Suppressor macrophage (primary cell): ENCODE results near the gene POLA1.
"Not testable (repeated sequence)": the region's sequence is repeated elsewhere in the genome, so short reads cannot be mapped to it uniquely, and the experiment has no call there.

Source experiments
- DNase-seq, 4 experiments: peaks; one replicate each; pipeline ENCODE4 v3.0.0-alpha.2; 2020 to 2022

POLA1 gene

GRCh38 chrX:24819807-24820206 is 126.1 kb downstream of the POLA1 start:
- DNase-seq, result not testable (repeated sequence)

GRCh38 chrX:24828147-24828546 is 134.4 kb downstream of the POLA1 start:
- DNase-seq, result no peak

GRCh38 chrX:24828600-24828999 is 134.9 kb downstream of the POLA1 start:
- DNase-seq, result no peak

GRCh38 chrX:24833695-24834094 is 140.0 kb downstream of the POLA1 start:
- DNase-seq, result no peak

GRCh38 chrX:24837966-24838365 is 144.2 kb downstream of the POLA1 start:
- no peak for DNase-seq

- peak; percentile 11 to 43 (median 24) for DNase-seq
Observed at GRCh38 chrX:24838629-24839028, 144.9 kb downstream of the POLA1 start.

GRCh38 chrX:24839331-24839730 is 145.6 kb downstream of the POLA1 start:
- no peak for DNase-seq

- DNase-seq, result no peak
Observed at GRCh38 chrX:24842486-24842885, 148.8 kb downstream of the POLA1 start.

GRCh38 chrX:24846550-24847150 is 152.9 kb downstream of the POLA1 start:
- peak in 2 of 4 experiments; percentile 0 to 1 for DNase-seq

GRCh38 chrX:24851289-24851688 is 157.6 kb downstream of the POLA1 start:
- DNase-seq, result no peak

- no peak for DNase-seq
Observed at GRCh38 chrX:24851780-24852179, 158.1 kb downstream of the POLA1 start.

- DNase-seq, result peak; percentile 3 to 30 (median 14)
Observed at GRCh38 chrX:24858004-24858746, 164.5 kb downstream of the POLA1 start.

- DNase-seq, result no peak
Observed at GRCh38 chrX:24859211-24859841, 165.6 kb downstream of the POLA1 start.

GRCh38 chrX:24860140-24860539 is 166.4 kb downstream of the POLA1 start:
- DNase-seq, result peak in 2 of 4 experiments; percentile 4 to 6

- no peak for DNase-seq
Observed at GRCh38 chrX:24862343-24862742, 168.6 kb downstream of the POLA1 start.

- DNase-seq, result not testable (repeated sequence)
Observed at GRCh38 chrX:24863779-24864178, 170.1 kb downstream of the POLA1 start.

- no peak for DNase-seq
Observed at GRCh38 chrX:24870143-24870542, 176.4 kb downstream of the POLA1 start.

- no peak for DNase-seq
Observed at GRCh38 chrX:24874604-24875247, 181.0 kb downstream of the POLA1 start.

- DNase-seq, result no peak
Observed at GRCh38 chrX:24876530-24877287, 183.0 kb downstream of the POLA1 start.

- DNase-seq, result no peak
Observed at GRCh38 chrX:24877288-24877664, 183.6 kb downstream of the POLA1 start.

GRCh38 chrX:24877854-24878650 is 184.3 kb downstream of the POLA1 start:
- no peak for DNase-seq

- no peak for DNase-seq
Observed at GRCh38 chrX:24879679-24880078, 186.0 kb downstream of the POLA1 start.
